ENCODE results near the gene ADARB1.

The ADARB1 gene

GRCh38 chr21:45177039-45177438, 102.7 kb downstream of the ADARB1 start:
- no peak for FAIRE-seq

DNA sequence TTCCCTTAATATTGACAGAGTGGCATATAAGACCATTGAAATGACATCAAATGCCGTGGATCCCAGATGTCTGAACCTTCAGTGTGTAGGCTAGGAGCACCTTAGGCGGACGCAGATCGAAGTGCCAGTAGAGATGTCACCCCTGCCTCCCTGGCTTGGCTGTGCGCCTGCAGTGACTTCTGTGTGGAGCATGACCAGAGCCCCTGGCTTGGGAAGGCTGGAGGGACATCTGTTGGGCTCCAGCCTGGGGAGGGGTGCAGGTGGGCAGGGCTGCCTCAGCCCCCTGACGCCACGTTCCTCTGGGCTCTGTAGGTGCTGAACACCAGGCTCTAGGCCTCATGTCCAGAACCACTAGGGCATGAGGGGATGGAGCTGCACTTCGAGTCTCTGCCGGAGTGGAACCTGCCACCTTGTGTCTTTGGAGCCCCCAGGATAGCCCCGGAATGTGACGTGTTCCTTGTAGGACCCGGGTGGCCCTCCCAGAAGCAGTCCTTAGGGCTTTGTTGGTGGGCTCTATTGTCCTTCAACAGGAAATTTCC, 103.8 kb downstream of the ADARB1 start:
- FAIRE-seq, result no peak

DNA sequence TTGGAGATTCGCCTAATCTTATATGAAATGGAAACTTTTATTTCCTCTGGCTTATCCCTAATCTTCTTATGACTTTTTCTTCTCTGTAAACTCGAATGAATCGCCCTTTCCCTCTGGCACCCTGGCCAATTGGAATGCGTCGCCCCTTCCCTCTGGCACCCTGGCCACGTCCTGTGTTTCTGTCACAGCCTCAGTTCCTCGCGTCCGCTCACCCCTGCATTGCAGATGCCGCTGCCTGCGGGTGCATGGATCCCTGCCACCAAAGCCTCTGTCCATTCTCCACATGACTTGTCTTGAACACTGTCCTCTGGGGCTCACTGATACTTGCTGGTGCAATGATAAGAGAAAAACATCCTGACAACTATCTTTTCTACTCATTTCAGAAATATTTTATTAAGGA, 104.6 kb downstream of the ADARB1 start:
- no peak for FAIRE-seq

- FAIRE-seq, result no peak
These were observed 105.3 kb downstream of the ADARB1 start for GRCh38 chr21:45179568-45180245.

DNA sequence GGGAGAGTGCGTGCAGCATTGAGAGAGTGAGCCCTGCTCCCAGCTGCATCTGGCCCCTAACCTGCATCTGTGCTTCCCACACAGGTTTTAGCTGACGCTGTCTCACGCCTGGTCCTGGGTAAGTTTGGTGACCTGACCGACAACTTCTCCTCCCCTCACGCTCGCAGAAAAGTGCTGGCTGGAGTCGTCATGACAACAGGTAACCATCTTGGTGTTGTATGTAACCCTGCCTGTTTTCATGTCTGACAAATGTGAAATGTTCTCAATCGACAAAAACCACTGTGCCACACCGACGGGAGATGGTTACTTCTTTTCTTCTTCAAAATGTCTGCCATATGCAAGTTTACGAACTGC, 105.8 kb downstream of the ADARB1 start:
- no peak for FAIRE-seq

GRCh38 chr21:45182958-45183357, 108.6 kb downstream of the ADARB1 start:
- FAIRE-seq, result no peak

- no peak for FAIRE-seq
These were observed 109.5 kb downstream of the ADARB1 start for GRCh38 chr21:45183852-45184251.

DNA sequence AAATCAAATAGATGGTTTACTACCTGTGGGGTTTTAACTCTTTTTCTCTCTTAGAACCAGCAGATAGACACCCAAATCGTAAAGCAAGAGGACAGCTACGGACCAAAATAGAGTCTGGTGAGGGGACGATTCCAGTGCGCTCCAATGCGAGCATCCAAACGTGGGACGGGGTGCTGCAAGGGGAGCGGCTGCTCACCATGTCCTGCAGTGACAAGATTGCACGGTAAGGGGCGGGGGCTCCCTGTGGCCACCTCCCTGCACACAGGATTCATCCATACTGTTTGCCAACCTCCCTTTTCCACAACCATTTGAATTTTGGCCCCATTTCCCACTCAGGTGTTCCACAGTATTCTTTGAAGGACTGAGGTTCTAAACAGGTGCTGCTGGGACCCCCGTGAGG, 110.5 kb downstream of the ADARB1 start:
- FAIRE-seq, result no peak

DNA sequence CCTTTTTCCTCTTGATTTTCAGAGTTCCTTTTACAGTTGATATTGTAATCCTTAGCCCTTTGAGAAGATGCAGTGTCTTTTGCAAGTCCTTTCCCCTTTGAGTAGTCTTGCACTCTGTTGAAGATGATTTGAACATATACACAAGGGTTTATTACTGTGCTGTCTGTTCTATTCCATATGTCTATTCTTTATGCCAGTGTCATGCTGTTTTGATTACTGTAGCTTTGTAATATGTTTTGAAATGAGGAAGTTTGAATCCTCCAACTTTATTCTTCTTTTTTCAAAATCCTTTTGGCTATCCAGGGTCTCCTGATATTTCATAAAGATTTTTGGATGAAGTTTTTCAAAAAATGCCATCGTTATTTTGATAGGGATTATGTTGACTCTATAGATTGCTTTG, 112.3 kb downstream of the ADARB1 start:
- FAIRE-seq, result no peak

DNA sequence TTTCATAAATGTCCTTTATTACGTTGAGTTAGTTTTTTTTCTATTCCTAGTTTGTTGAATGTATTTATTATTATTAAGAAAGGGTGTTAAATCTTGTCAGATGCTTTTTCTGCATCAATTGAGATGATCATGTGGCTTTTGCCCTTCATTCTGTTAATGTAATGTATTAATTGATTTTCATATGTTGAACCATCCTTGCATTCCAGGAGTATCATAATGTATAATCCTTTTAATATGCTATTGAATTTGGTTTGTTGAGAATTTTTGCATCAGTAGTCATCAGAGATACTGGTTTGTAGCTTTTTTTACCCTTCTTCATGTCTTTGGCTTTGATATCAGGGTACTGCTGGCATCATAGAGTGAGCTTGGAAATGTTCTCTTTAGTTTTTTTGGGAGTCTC, 113.3 kb downstream of the ADARB1 start:
- no peak for FAIRE-seq

DNA sequence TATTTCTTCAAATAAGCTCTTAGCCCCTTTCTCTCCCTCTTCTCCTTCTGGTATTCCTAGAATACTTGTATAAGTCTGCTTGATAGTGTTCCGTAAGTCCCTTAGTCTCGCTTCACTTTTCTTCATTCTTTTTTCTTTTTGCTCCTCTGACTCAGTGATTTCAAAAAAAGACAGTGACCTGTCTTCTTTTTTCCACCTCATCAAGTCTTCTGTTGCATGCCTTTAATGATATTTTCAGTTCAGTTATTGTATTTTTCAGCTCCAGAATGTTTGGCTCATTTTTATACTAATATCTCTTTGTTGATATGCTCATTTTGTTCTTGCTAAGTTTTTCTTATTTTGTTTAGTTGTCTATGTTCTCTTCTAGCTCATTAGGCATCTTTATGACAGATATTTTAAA, 115.6 kb downstream of the ADARB1 start:
- FAIRE-seq, result no peak

DNA sequence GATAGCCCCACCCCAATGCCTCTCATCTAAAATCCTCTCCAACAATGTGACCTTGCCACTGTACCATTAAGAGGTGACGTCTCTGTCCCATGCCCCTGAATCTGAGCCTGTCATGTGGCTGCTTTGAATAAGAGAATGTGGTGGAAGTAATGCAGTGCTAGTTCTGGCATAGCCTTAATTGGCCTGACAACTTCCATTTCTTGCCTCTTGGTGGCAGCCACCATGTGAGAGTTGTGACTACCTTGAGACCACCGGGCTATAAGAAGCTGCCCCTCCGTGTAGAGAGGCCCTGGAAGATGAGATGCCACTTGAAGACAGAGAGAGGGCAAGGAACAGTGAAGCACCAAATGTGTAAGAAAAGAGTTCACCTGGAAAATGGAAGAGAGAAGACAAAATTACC, 118.0 kb downstream of the ADARB1 start:
- FAIRE-seq, result no peak

DNA sequence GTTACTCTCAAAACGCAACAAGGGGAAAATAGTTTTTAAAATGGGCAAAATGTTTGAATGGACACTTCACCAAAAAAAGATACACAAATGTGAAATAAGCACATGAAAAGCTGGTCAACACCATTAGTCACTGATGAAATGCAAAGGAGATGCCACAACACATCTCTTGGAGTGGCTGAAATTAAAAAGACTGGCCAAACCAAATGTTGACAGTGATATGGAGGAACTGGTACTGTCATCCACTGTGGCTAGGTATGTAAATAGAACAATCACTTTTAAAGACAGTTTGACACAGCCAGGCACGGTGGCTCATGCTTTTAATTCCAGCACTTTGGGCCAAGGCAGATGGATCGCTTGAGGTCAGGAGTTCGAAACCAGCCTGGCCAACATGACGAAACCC, 122.2 kb downstream of the ADARB1 start:
- FAIRE-seq, result no peak

DNA sequence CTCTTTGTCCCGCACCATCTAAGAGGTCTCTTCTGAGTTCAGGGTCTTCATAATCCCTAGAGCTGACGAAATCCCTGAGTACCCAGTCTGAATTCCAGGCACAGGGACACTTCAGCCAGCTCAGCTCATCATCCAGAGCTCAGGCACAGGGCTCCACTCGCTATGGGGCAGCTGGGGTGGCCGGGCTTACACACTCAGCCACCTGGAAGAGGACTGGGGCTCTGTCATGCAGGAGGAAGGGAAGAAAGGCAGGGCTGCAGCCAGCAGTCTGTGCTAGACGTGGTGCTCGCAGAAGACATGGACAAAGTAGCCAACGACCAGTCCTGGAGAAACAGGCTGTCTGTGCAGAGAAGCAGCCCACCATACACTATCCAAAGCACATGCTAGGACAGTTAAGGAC, 124.8 kb downstream of the ADARB1 start:
- no peak for FAIRE-seq

- FAIRE-seq, result no peak
These were observed 125.7 kb downstream of the ADARB1 start for GRCh38 chr21:45200031-45200430.

DNA sequence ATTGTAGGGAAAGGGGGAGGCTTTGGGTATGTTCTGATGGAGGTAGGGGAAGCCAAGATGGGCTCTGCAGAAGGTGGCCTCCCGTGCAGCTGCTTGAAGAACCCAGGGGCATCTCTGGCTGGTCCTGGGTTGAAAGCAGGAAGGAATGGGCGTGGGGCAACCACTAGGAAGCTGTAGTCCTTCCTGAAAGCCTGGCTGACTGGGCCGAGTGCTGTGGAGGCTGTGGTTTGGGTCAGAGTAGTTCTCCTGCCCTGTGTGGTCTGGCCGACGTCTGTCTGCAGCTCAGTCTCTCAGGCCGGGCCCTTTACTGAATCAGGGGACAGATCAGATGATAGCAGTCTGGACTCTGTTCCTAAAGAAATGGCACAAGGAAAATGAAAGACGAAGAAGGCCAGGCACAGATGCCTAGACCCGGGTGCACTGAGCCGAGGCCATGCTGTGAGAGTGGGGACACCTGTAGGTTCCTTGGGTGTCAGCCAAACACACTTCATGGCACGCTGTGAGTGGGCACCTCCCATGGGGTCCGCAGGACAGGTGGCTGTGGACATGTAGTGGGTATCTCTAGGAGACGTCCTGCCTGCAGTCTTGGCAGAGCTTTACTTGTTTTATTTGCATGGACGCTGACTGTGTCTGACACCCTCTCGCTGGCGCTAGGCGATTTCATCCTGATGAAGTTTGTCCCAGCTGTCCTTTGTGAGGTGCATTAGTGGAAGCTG, 126.4 kb downstream of the ADARB1 start:
- FAIRE-seq, result no peak

- FAIRE-seq, result no peak
These were observed 128.0 kb downstream of the ADARB1 start for GRCh38 chr21:45202344-45202743.

- no peak for FAIRE-seq
These were observed 128.5 kb downstream of the ADARB1 start for GRCh38 chr21:45202889-45203288.

DNA sequence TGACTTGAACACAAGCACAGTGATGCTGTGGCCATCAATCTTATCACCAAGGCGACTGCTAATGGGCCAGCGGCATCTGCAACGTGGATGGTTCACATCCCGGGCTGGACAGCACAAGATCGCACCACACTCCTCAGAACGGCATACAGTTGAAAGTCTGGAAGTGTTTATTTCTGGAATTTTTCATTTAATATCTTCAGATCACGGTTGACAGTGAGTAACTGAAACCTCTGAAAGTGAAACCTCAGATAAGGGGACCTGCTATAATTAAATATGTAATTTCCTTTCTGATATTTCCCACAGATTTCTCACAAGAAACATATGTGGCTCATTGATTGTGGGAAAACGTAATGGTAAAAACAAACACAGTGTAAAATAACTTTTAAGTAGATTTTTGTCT, 129.6 kb downstream of the ADARB1 start:
- no peak for FAIRE-seq

- FAIRE-seq, result no peak
These were observed 130.0 kb downstream of the ADARB1 start for GRCh38 chr21:45204395-45204794.

GRCh38 chr21:45207839-45208626, 133.7 kb downstream of the ADARB1 start:
- no peak for FAIRE-seq

DNA sequence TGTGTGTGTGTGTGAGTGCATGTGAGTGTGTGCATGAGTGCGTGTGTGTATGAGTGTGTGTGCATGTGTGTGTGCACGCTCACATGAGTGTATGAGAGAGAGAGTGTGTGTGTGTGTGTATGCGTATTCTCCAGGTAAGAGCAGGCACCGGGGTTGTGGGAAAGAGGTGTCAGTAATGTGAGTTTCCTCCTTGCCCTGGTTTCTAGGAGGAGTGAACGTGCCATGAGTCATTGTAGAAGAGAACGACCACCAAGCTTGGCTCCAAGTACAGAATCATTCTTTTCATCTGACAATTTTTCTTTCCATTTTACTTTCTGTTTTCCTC, 134.2 kb downstream of the ADARB1 start:
- FAIRE-seq, result no peak

- FAIRE-seq, result no peak
These were observed 134.7 kb downstream of the ADARB1 start for GRCh38 chr21:45209046-45209445.
